ENCODE data around the gene DLGAP3. TPM values are rescaled to one million over a fixed set of nuclear protein-coding genes. Genes with fewer than 3 reads are reported as not detected.

DLGAP3 gene
- total and polyA plus RNA-seq, 2 donors (not counting 3 experiments of a cell fraction or from before 2014, with no cell fraction given) = 0.04 to 0.20 TPM

DNA sequence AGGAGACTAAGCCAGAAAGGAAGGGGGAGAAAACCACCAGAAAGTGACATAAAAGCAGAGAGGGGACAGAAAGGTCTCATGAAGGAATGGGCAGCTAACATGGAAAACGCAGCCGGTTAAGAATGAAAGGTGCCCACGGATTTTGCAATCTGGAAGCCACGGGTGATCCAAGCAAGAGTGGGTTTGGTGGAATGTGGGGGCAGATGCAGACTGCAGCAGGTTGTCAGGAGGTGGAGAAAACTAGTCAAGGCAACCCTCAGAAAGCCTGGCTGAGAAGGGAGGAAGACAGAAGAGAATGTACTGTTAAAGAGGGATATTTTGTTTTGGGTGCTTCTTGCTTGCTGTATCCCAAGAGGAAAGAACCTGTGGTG is 57.3 kb downstream of the DLGAP3 start:
- peaks cover 7 to 24% of the 10 kb centered on the region in 2 experiments for H3K27me3 ChIP-seq (ENCODE audit: control insufficient read depth in 2 of 2, insufficient read depth in 2 of 2, low read length in 2 of 2)
- DNase-seq (ENCODE audit: low read depth, low spot score) (no peak), FAIRE-seq (no peak)
- H3K79me2 ChIP-seq (ENCODE audit: control insufficient read depth, insufficient read depth, low read length) = no peaks in the 10 kb centered on the region
- POLR2A ChIA-PET = no interaction called here
- intact Hi-C loops (cut with micrococcal nuclease) = no loop called here
- H2AFZ ChIP-seq (ENCODE audit: low read depth, low read length) = no peak overlapping the region
- no peaks in the 10 kb centered on the region for H3K4me1 ChIP-seq (ENCODE audit: control insufficient read depth, extremely low read depth, insufficient read depth, low read length)
- CTCF ChIA-PET = interaction anchor here (0.9 to 1.7 kb wide), 2 partner anchors 12 to 20 kb away, joined by 3 to 8 read pairs; partner anchors contain the start of gene SMIM12
- H3K27ac ChIP-seq (ENCODE audit: insufficient read depth, low read depth, low read length) = no peak overlapping the region
- dilution Hi-C loops (cut with MboI; ENCODE audit: extremely low pct_ligation_motif_present, low sequenced_read_pairs) = no loop called here
- no peaks in the 10 kb centered on the region for H4K20me1 ChIP-seq (replicated peaks; ENCODE audit: control insufficient read depth, extremely low read depth, insufficient read depth, low read length)
- H3K9me1 ChIP-seq (replicated peaks; ENCODE audit: control insufficient read depth, extremely low read depth, insufficient read depth, low read length) = no peaks in the 10 kb centered on the region
- BruUV-seq (replicated peaks) = no TSS peak
- no peaks in the 10 kb centered on the region for H3K36me3 ChIP-seq (ENCODE audit: control insufficient read depth in 2 of 2, extremely low read depth in 1 of 2, insufficient read depth in 2 of 2, low read length in 2 of 2)
- no peak overlapping the region for H3K9ac ChIP-seq (replicated peaks; ENCODE audit: extremely low read depth, insufficient read depth, low read length)
- no peak overlapping the region for H3K4me2 ChIP-seq (ENCODE audit: insufficient read depth, low read length)
- TF ChIP-seq EZH2 (IDR thresholded peaks at IDR 0.05; ENCODE audit: borderline replicate concordance, low read depth, low read length, severe bottlenecking) (no peak), FOS (IDR thresholded peaks at IDR 0.05; ENCODE audit: borderline replicate concordance, insufficient read depth, low read length) (no peak), JUN (IDR thresholded peaks at IDR 0.05; ENCODE audit: borderline replicate concordance, insufficient read depth, insufficient read length, low read depth) (no peak), POLR2A (IDR thresholded peaks at IDR 0.05; ENCODE audit: low read depth, low read length) (no peak)
- TF ChIP-seq, protein P1, sequence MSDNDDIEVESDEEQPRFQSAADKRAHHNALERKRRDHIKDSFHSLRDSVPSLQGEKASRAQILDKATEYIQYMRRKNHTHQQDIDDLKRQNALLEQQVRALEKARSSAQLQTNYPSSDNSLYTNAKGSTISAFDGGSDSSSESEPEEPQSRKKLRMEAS (IDR thresholded peaks at IDR 0.05; ENCODE audit: insufficient read depth, insufficient read length) = no peak
- TF ChIP-seq, protein P2, sequence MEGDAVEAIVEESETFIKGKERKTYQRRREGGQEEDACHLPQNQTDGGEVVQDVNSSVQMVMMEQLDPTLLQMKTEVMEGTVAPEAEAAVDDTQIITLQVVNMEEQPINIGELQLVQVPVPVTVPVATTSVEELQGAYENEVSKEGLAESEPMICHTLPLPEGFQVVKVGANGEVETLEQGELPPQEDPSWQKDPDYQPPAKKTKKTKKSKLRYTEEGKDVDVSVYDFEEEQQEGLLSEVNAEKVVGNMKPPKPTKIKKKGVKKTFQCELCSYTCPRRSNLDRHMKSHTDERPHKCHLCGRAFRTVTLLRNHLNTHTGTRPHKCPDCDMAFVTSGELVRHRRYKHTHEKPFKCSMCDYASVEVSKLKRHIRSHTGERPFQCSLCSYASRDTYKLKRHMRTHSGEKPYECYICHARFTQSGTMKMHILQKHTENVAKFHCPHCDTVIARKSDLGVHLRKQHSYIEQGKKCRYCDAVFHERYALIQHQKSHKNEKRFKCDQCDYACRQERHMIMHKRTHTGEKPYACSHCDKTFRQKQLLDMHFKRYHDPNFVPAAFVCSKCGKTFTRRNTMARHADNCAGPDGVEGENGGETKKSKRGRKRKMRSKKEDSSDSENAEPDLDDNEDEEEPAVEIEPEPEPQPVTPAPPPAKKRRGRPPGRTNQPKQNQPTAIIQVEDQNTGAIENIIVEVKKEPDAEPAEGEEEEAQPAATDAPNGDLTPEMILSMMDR (IDR thresholded peaks at IDR 0.05; ENCODE audit: extremely low read depth in 1 of 2, insufficient read depth in 1 of 2, low read depth in 1 of 2, low read length in 2 of 2) = no peak
- H3K4me3 ChIP-seq (replicated peaks in 1 of 3; ENCODE audit: insufficient read depth in 1 of 3, low read depth in 1 of 3, low read length in 3 of 3) = no peak overlapping the region
- no peaks in the 10 kb centered on the region for H3K9me3 ChIP-seq (replicated peaks; ENCODE audit: control insufficient read depth, insufficient read depth, low read length)
